ENCODE results near the gene MAP6. TPM values are rescaled to one million over a fixed set of nuclear protein-coding genes. Genes with fewer than 3 reads are reported as not detected.

Gene MAP6
- total and polyA plus RNA-seq, 10 of the 15 experiments (the other 5 are each of a cell fraction or from before 2014, with no cell fraction given), result 0.06 to 0.19 (median 0.11) TPM; not detected in 5

DNA sequence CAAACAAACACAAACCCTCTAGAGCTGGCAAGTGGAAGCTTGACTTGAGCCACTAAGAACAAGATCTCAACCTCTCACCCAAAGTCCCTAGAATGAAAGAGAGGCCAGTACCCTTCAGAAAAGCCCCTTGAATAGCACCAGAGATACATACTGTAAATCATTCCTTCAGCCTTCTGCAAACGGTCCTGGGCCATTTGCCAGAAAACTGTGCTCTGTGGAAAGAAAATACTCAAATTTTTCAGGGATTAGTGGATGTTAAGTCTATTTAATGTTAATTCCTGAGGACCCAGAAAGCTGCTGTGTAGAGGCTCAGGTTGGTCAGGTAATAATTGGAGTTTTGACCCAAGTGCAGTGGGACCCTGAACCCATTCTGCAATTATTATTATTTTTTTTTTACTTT is 89.9 kb downstream of the MAP6 start:
- in situ Hi-C loops (cut with MboI), result no loop called here
- Histone ChIP-seq H3K4me1 (ENCODE audit: control insufficient read depth, insufficient read depth, low read length) (peaks cover 13% of the 10 kb centered on the region; the same call in 1 of the 2 replicates), H3K36me3 (ENCODE audit: control insufficient read depth in 2 of 2, insufficient read depth in 2 of 2, low read length in 1 of 2) (no peaks in the 10 kb centered on the region), H4K20me1 (ENCODE audit: control insufficient read depth, insufficient read depth) (no peaks in the 10 kb centered on the region), H3K79me2 (ENCODE audit: control insufficient read depth, insufficient read depth, low read length) (no peaks in the 10 kb centered on the region), H3K4me3 (no peak overlapping the region), H3K27me3 (replicated peaks in 1 of 2; ENCODE audit: control insufficient read depth in 2 of 2, insufficient read depth in 2 of 2, low read length in 1 of 2) (no peaks in the 10 kb centered on the region), H3K4me2 (ENCODE audit: control insufficient read depth, insufficient read depth) (no peak overlapping the region), H3K27ac (ENCODE audit: control insufficient read depth, insufficient read depth) (no peak overlapping the region), H3K9ac (ENCODE audit: control insufficient read depth, insufficient read depth, low read length) (no peak overlapping the region), H3K9me3 (replicated peaks; ENCODE audit: control insufficient read depth, insufficient read depth, low read length) (no peaks in the 10 kb centered on the region), H2AFZ (ENCODE audit: control insufficient read depth, low read depth, low read length) (no peak overlapping the region)
- 0% methylated on average over 1 of the region's 1 CpG for WGBS (ENCODE audit: insufficient coverage, insufficient replicate concordance, low lambda C conversion rate, missing lambda C conversion rate)
- ChIA-PET RAD21 (ENCODE audit: unreplicated experiment) (no interaction called here), SMC1A (ENCODE audit: uncharacterized antibody, unreplicated experiment) (interaction anchor here (0.7 kb wide), 1 partner anchor 9 kb away, joined by 3 read pairs; no protein-coding TSS in a partner anchor), CTCF (interaction anchor here (1.6 kb wide), 1 partner anchor 16 kb away, joined by 3 read pairs; no protein-coding TSS in a partner anchor), POLR2A (no interaction called here)
- no TSS peak for BruUV-seq (replicated peaks)
- intact Hi-C loops (cut with micrococcal nuclease; ENCODE audit: unreplicated experiment), result no loop called here
- TF ChIP-seq GABPA (IDR thresholded peaks at IDR 0.05; ENCODE audit: low read depth), result no peak
- no peak for TF ChIP-seq HDAC2 (IDR thresholded peaks at IDR 0.05)
- TF ChIP-seq IKZF1 (conservative IDR thresholded peaks at IDR 0.05), result no peak
- no peak for TF ChIP-seq STAT3 (IDR thresholded peaks at IDR 0.05; ENCODE audit: low read depth, low read length)
- TF ChIP-seq, protein P1, sequence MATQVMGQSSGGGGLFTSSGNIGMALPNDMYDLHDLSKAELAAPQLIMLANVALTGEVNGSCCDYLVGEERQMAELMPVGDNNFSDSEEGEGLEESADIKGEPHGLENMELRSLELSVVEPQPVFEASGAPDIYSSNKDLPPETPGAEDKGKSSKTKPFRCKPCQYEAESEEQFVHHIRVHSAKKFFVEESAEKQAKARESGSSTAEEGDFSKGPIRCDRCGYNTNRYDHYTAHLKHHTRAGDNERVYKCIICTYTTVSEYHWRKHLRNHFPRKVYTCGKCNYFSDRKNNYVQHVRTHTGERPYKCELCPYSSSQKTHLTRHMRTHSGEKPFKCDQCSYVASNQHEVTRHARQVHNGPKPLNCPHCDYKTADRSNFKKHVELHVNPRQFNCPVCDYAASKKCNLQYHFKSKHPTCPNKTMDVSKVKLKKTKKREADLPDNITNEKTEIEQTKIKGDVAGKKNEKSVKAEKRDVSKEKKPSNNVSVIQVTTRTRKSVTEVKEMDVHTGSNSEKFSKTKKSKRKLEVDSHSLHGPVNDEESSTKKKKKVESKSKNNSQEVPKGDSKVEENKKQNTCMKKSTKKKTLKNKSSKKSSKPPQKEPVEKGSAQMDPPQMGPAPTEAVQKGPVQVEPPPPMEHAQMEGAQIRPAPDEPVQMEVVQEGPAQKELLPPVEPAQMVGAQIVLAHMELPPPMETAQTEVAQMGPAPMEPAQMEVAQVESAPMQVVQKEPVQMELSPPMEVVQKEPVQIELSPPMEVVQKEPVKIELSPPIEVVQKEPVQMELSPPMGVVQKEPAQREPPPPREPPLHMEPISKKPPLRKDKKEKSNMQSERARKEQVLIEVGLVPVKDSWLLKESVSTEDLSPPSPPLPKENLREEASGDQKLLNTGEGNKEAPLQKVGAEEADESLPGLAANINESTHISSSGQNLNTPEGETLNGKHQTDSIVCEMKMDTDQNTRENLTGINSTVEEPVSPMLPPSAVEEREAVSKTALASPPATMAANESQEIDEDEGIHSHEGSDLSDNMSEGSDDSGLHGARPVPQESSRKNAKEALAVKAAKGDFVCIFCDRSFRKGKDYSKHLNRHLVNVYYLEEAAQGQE (IDR thresholded peaks at IDR 0.05; ENCODE audit: low read depth, low read length), result no peak
- TF ChIP-seq MTA3 (IDR thresholded peaks at IDR 0.05; ENCODE audit: borderline replicate concordance, low read length), result no peak
- TF ChIP-seq SMAD5 (IDR thresholded peaks at IDR 0.05; ENCODE audit: low read depth), result no peak
- no peak for TF ChIP-seq CBFB (IDR thresholded peaks at IDR 0.05; ENCODE audit: low read depth)
- TF ChIP-seq GATAD2B (conservative IDR thresholded peaks at IDR 0.05; ENCODE audit: low read depth), result no peak
- no peak for TF ChIP-seq MYB (IDR thresholded peaks at IDR 0.05; ENCODE audit: borderline replicate concordance, low read depth, low read length)
- TF ChIP-seq, protein P2, sequence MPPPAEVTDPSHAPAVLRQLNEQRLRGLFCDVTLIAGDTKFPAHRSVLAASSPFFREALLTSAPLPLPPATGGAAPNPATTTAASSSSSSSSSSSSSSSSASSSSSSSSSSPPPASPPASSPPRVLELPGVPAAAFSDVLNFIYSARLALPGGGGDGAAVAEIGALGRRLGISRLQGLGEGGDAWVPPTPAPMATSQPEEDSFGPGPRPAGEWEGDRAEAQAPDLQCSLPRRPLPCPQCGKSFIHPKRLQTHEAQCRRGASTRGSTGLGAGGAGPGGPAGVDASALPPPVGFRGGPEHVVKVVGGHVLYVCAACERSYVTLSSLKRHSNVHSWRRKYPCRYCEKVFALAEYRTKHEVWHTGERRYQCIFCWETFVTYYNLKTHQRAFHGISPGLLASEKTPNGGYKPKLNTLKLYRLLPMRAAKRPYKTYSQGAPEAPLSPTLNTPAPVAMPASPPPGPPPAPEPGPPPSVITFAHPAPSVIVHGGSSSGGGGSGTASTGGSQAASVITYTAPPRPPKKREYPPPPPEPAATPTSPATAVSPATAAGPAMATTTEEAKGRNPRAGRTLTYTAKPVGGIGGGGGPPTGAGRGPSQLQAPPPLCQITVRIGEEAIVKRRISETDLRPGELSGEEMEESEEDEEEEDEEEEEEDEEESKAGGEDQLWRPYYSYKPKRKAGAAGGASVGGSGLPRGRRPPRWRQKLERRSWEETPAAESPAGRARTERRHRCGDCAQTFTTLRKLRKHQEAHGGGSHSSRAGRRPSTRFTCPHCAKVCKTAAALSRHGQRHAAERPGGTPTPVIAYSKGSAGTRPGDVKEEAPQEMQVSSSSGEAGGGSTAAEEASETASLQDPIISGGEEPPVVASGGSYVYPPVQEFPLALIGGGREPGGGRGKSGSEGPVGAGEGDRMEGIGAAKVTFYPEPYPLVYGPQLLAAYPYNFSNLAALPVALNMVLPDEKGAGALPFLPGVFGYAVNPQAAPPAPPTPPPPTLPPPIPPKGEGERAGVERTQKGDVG (CRISPR knock-in tag; IDR thresholded peaks at IDR 0.05), result no peak
- no peak for TF ChIP-seq SUPT20H (IDR thresholded peaks at IDR 0.05; ENCODE audit: borderline replicate concordance, control insufficient read depth, low read depth, low read length)
- TF ChIP-seq PAX5 (IDR thresholded peaks at IDR 0.05; ENCODE audit: borderline replicate concordance, low read depth, low read length), result no peak
- no peak for TF ChIP-seq FOXK2 (IDR thresholded peaks at IDR 0.05)
- TF ChIP-seq, protein P3, sequence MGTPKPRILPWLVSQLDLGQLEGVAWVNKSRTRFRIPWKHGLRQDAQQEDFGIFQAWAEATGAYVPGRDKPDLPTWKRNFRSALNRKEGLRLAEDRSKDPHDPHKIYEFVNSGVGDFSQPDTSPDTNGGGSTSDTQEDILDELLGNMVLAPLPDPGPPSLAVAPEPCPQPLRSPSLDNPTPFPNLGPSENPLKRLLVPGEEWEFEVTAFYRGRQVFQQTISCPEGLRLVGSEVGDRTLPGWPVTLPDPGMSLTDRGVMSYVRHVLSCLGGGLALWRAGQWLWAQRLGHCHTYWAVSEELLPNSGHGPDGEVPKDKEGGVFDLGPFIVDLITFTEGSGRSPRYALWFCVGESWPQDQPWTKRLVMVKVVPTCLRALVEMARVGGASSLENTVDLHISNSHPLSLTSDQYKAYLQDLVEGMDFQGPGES (IDR thresholded peaks at IDR 0.05), result no peak
- no peak for TF ChIP-seq BMI1 (IDR thresholded peaks at IDR 0.05; ENCODE audit: borderline replicate concordance)
- FAIRE-seq (no peak), DNase-seq (ENCODE audit: low read depth, low spot score) (no peak), ATAC-seq (no peak)

All from GM12878 (cell line).